Gastroesophageal sphincter (tissue), 4 donors: Measurements from ENCODE around the gene VTN. TPM values are rescaled to one million over a fixed set of nuclear protein-coding genes. Genes with fewer than 3 reads are reported as not detected.

Source experiments
- ATAC-seq: fragments of 150-250 bp; one replicate; pipeline ENCODE4 v1.9.1; 2016; ENCODE audit warnings: mild to moderate bottlenecking, moderate library complexity
- H3K27ac ChIP-seq, 4 donors: fragments of 200-600 bp; sonication (generic) in 3 of 4; 1 replicate in 3 of 4; 2 replicates in 1 of 4; pipeline ENCODE4 v1.5.1; 2016 to 2019
- H3K27me3 ChIP-seq: fragments of 200-600 bp; sonication (generic); one replicate; pipeline ENCODE4 v1.5.1; 2019
- H3K36me3 ChIP-seq, 2 donors: fragments of 200-600 bp; sonication (generic); one replicate each; pipeline ENCODE4 v1.5.1; 2019; ENCODE audit warnings: control low read depth in 1 of 2
- H3K4me1 ChIP-seq, 3 donors: fragments of 200-600 bp; sonication (generic); 1 replicate in 2 of 3; 2 replicates in 1 of 3; pipeline ENCODE4 v1.5.1; 2016 to 2019; ENCODE audit warnings: control low read depth in 2 of 3
- H3K4me3 ChIP-seq, 2 donors: fragments of 200-600 bp; sonication (generic); one replicate each; pipeline ENCODE4 v1.5.1; 2019; ENCODE audit warnings: mild to moderate bottlenecking in 1 of 2, moderate library complexity in 1 of 2
- H3K9me3 ChIP-seq, 3 donors: fragments of 200-600 bp; sonication (generic); one replicate each; pipeline ENCODE4 v1.5.1; 2017 to 2019; ENCODE audit warnings: control low read depth in 2 of 3
- CTCF ChIP-seq, 4 experiments: fragments of 200-600 bp in 2 of 4; fragments of 450-650 bp in 2 of 4; sonication (generic) in 1 of 4; IDR thresholded peaks; one replicate each; pipeline ENCODE4 v1.5.1; 2017 to 2019; ENCODE audit warnings: antibody characterized with exemption in 4 of 4, mild to moderate bottlenecking in 2 of 4, moderate library complexity in 2 of 4
- EP300 ChIP-seq: sonication (generic); formaldehyde crosslinking; IDR thresholded peaks from one replicate; pipeline ENCODE4 v1.6.1; 2017; ENCODE audit warnings: antibody characterized with exemption, mild to moderate bottlenecking
- POLR2A ChIP-seq, 2 donors: fragments of 450-650 bp; IDR thresholded peaks; one replicate each; pipeline ENCODE4 v1.6.1; 2017; ENCODE audit warnings: antibody characterized with exemption in 2 of 2, mild to moderate bottlenecking in 2 of 2, moderate library complexity in 1 of 2
- POLR2AphosphoS5 ChIP-seq: sonication (generic); formaldehyde crosslinking; IDR thresholded peaks from one replicate; pipeline ENCODE4 v1.6.1; 2017; ENCODE audit warnings: antibody characterized with exemption
- WGBS, 2 donors: methylation state at CpG; one replicate each; pipeline ENCODE4 v1.1.5; 2018; ENCODE audit warnings: low coverage in 1 of 2; 5-methylcytosine and 5-hydroxymethylcytosine counted together
- total RNA-seq, 4 donors: library from RNA; depleted of rRNA; stranded (reverse); fragments of >200 nt; gene quantifications; one replicate each; pipeline ENCODE4 v1.1.0, GENCODE V29; 2016

VTN gene
- total RNA-seq, 4 donors from 2014 or later: 0.27 to 0.47 (median 0.27) TPM; not detected in 1

- no peak for TF ChIP-seq POLR2A (IDR thresholded peaks at IDR 0.05)
- no peak for TF ChIP-seq CTCF (IDR thresholded peaks at IDR 0.05)
- H3K4me3 ChIP-seq: no peak overlapping the region
- H3K27ac ChIP-seq: no peak overlapping the region
- no peaks in the 10 kb centered on the region for H3K27me3 ChIP-seq
- 75 to 87% methylated on average over 4 to 5 of the region's 6 CpGs for WGBS, 2 donors
- peaks cover 2 to 37% (median 15%) of the 10 kb centered on the region in 3 donors for H3K4me1 ChIP-seq
- H3K9me3 ChIP-seq: no peaks in the 10 kb centered on the region
- no peak for ATAC-seq
- peaks cover 0 to 52% of the 10 kb centered on the region in 2 donors for H3K36me3 ChIP-seq
These were observed 38.2 kb downstream of the VTN start for GRCh38 chr17:28331891-28332420.

- TF ChIP-seq CTCF (IDR thresholded peaks at IDR 0.05): no peak
- no peak for TF ChIP-seq POLR2A (IDR thresholded peaks at IDR 0.05)
- no peak for TF ChIP-seq POLR2AphosphoS5
- TF ChIP-seq EP300: no peak
- no peak for ATAC-seq
- peaks cover 0 to 61% of the 10 kb centered on the region in 2 donors for H3K36me3 ChIP-seq
- peaks cover 2 to 26% (median 7%) of the 10 kb centered on the region in 3 donors for H3K4me1 ChIP-seq
- H3K9me3 ChIP-seq: no peaks in the 10 kb centered on the region
- H3K27ac ChIP-seq: no peak overlapping the region
- H3K27me3 ChIP-seq: no peaks in the 10 kb centered on the region
- no CpG with 5 or more reads among the region's 5 CpGs for WGBS, 2 donors
- H3K4me3 ChIP-seq: no peak overlapping the region
These were observed 39.4 kb downstream of the VTN start for GRCh38 chr17:28330671-28331070.

- no peaks in the 10 kb centered on the region for H3K27me3 ChIP-seq
- 59 to 63% methylated on average over 4 of the region's 4 CpGs for WGBS, 2 donors
- peaks cover 0 to 9% (median 0%) of the 10 kb centered on the region in 3 donors for H3K4me1 ChIP-seq
- no peak overlapping the region for H3K4me3 ChIP-seq
- TF ChIP-seq POLR2AphosphoS5: no peak
- no peak for TF ChIP-seq CTCF (IDR thresholded peaks at IDR 0.05)
- no peak for TF ChIP-seq EP300
- TF ChIP-seq POLR2A (IDR thresholded peaks at IDR 0.05): no peak
- no peak for ATAC-seq
- H3K36me3 ChIP-seq: peaks cover 0 to 61% of the 10 kb centered on the region in 2 donors
- H3K9me3 ChIP-seq: no peaks in the 10 kb centered on the region
- H3K27ac ChIP-seq: no peak overlapping the region
These were observed 41.8 kb downstream of the VTN start for GRCh38 chr17:28328325-28328724.

GRCh38 chr17:28327709-28328108 is 42.4 kb downstream of the VTN start:
- Histone ChIP-seq H3K27me3 (no peaks in the 10 kb centered on the region), H3K9me3 (no peaks in the 10 kb centered on the region), H3K4me1 (peaks cover 0 to 3% (median 0%) of the 10 kb centered on the region in 3 donors), H3K4me3 (no peak overlapping the region), H3K36me3 (peaks cover 0 to 61% of the 10 kb centered on the region in 2 donors), H3K27ac (no peak overlapping the region)
- TF ChIP-seq EP300: no peak
- TF ChIP-seq POLR2AphosphoS5: no peak
- TF ChIP-seq CTCF (IDR thresholded peaks at IDR 0.05): no peak
- no peak for TF ChIP-seq POLR2A (IDR thresholded peaks at IDR 0.05)
- ATAC-seq: no peak
- WGBS, 2 donors: 38 to 49% methylated on average over 3 of the region's 3 CpGs

GRCh38 chr17:28327031-28327607 is 43.0 kb downstream of the VTN start:
- Histone ChIP-seq H3K27ac (no peak overlapping the region), H3K27me3 (no peaks in the 10 kb centered on the region), H3K9me3 (no peaks in the 10 kb centered on the region), H3K4me1 (no peaks in the 10 kb centered on the region), H3K36me3 (peaks cover 0 to 61% of the 10 kb centered on the region in 2 donors), H3K4me3 (no peak overlapping the region)
- no peak for ATAC-seq
- TF ChIP-seq POLR2AphosphoS5: no peak
- no peak for TF ChIP-seq POLR2A (IDR thresholded peaks at IDR 0.05)
- no peak for TF ChIP-seq EP300
- TF ChIP-seq CTCF (IDR thresholded peaks at IDR 0.05): no peak
- WGBS, 2 donors: 70 to 92% methylated on average over 2 to 4 of the region's 9 CpGs
